GM23338 (cell line): ENCODE data around the gene HIVEP3. TPM values are rescaled to one million over a fixed set of nuclear protein-coding genes. Genes with fewer than 3 reads are reported as not detected.

Experiments used
- ATAC-seq: fragments of 200-7000 bp; cut with Tn5 transposase; 3 replicates; pipeline ENCODE4 v1.9.1; 2020
- DNase-seq: peaks from one replicate; pipeline ENCODE4 v3.0.0-alpha.2; 2015; ENCODE audit warnings: low spot score
- H2AFZ ChIP-seq: fragments of 200-600 bp; sonication (generic); 2 replicates; pipeline ENCODE4 v1.8.0; 2016; ENCODE audit warnings: antibody characterized with exemption, mild to moderate bottlenecking, moderate library complexity
- H3F3A ChIP-seq: fragments of 200-600 bp; sonication (generic); replicated peaks from 2 replicates; pipeline ENCODE4 v1.8.0; 2017; ENCODE audit warnings: antibody characterized with exemption, mixed run types, low read depth
- H3K27ac ChIP-seq: fragments of 200-600 bp; sonication (generic); 2 replicates; pipeline ENCODE4 v1.6.1; 2016; ENCODE audit warnings: low read depth
- H3K27me3 ChIP-seq: fragments of 200-600 bp; sonication (generic); 2 replicates; pipeline ENCODE4 v1.8.0; 2016; ENCODE audit warnings: mild to moderate bottlenecking, mixed run types, moderate library complexity; ENCODE audit not compliant: insufficient read depth
- H3K36me3 ChIP-seq: fragments of 200-600 bp; sonication (generic); 2 replicates; pipeline ENCODE4 v1.8.0; 2016; ENCODE audit warnings: mild to moderate bottlenecking; ENCODE audit not compliant: insufficient read depth
- H3K4me1 ChIP-seq: fragments of 200-600 bp; sonication (generic); 2 replicates; pipeline ENCODE4 v1.8.0; 2016; ENCODE audit warnings: mild to moderate bottlenecking, moderate library complexity; ENCODE audit not compliant: insufficient read depth
- H3K4me2 ChIP-seq: fragments of 200-600 bp; sonication (generic); 2 replicates; pipeline ENCODE4 v1.7.1; 2017; ENCODE audit warnings: mixed run types
- H3K4me3 ChIP-seq: fragments of 200-600 bp; sonication (generic); 2 replicates; pipeline ENCODE4 v1.6.1; 2016; ENCODE audit warnings: mixed run types
- H3K79me2 ChIP-seq: fragments of 200-600 bp; sonication (generic); replicated peaks from 2 replicates; pipeline ENCODE4 v1.8.0; 2017; ENCODE audit warnings: mild to moderate bottlenecking; ENCODE audit not compliant: insufficient read depth
- H3K9me2 ChIP-seq: fragments of 200-600 bp; sonication (generic); 2 replicates; pipeline ENCODE4 v1.8.0; 2017; ENCODE audit not compliant: insufficient read depth
- H4K20me1 ChIP-seq: fragments of 200-600 bp; sonication (generic); replicated peaks from 2 replicates; pipeline ENCODE4 v1.8.0; 2017; ENCODE audit warnings: mild to moderate bottlenecking; ENCODE audit not compliant: insufficient read depth
- H3K27ac Mint-ChIP-seq: 2 replicates; pipeline ENCODE4 v1.8.0; 2020; ENCODE audit warnings: inconsistent platforms, mild to moderate bottlenecking, moderate library complexity, mixed read lengths
- H3K27me3 Mint-ChIP-seq: 3 replicates; pipeline ENCODE4 v1.8.0; 2022; ENCODE audit warnings: low read depth, mild to moderate bottlenecking, moderate library complexity, mixed read lengths, inconsistent platforms; ENCODE audit not compliant: insufficient read depth, poor library complexity
- H3K36me3 Mint-ChIP-seq: 3 replicates; pipeline ENCODE4 v1.8.0; 2021; ENCODE audit warnings: low read depth, mild to moderate bottlenecking, inconsistent platforms, moderate library complexity, mixed read lengths
- H3K4me1 Mint-ChIP-seq: 3 replicates; pipeline ENCODE4 v1.8.0; 2020; ENCODE audit warnings: mild to moderate bottlenecking, inconsistent platforms, mixed read lengths
- H3K4me3 Mint-ChIP-seq: 3 replicates; pipeline ENCODE4 v1.8.0; 2021; ENCODE audit warnings: moderate library complexity, mild to moderate bottlenecking, inconsistent platforms, mixed read lengths
- H3K9me3 Mint-ChIP-seq: 3 replicates; pipeline ENCODE4 v1.8.0; 2020; ENCODE audit warnings: moderate library complexity, mild to moderate bottlenecking, inconsistent platforms, mixed read lengths
- CREB1 ChIP-seq: fragments of 250-450 bp; sonication (Bioruptor Pico); IDR thresholded peaks from 2 replicates; pipeline ENCODE4 v1.5.0; 2020; ENCODE audit warnings: low read depth, mild to moderate bottlenecking, moderate library complexity
- EZH2 ChIP-seq: fragments of 200-600 bp; sonication (generic); IDR thresholded peaks from one replicate; pipeline ENCODE4 v1.8.0; 2017; ENCODE audit warnings: antibody characterized with exemption, mild to moderate bottlenecking, low read depth; ENCODE audit not compliant: unreplicated experiment
- EZH2phosphoT487 ChIP-seq: fragments of 200-600 bp; sonication (generic); IDR thresholded peaks from one replicate; pipeline ENCODE4 v1.8.1; 2018; ENCODE audit warnings: antibody characterized with exemption; ENCODE audit not compliant: unreplicated experiment
- NANOG ChIP-seq: IDR thresholded peaks from 2 replicates; pipeline ENCODE4 v1.6.1; 2016; ENCODE audit warnings: antibody characterized with exemption, borderline replicate concordance
- POLR2AphosphoS5 ChIP-seq: IDR thresholded peaks from 2 replicates; pipeline ENCODE4 v1.6.1; 2016; ENCODE audit warnings: antibody characterized with exemption, low read depth
- STAT1 ChIP-seq: IDR thresholded peaks from one replicate; pipeline ENCODE4 v1.6.1; 2016; ENCODE audit warnings: antibody characterized with exemption; ENCODE audit not compliant: unreplicated experiment
- ZNF114 ChIP-seq: fragments of 250-450 bp; sonication (Bioruptor Pico); IDR thresholded peaks from 2 replicates; pipeline ENCODE4 v1.5.0; 2020; ENCODE audit warnings: mild to moderate bottlenecking, moderate library complexity
- ZNF331 ChIP-seq: fragments of 250-450 bp; sonication (Bioruptor Pico); IDR thresholded peaks from 2 replicates; pipeline ENCODE4 v1.5.0; 2020; ENCODE audit warnings: low read depth, mild to moderate bottlenecking, moderate library complexity
- polyA plus RNA-seq: library from polyadenylated mRNA; unstranded; fragments of >200 nt; fragmentation: Nextera tagmentation; extraction: Ambion mirVana; gene quantifications from 2 replicates; pipeline ENCODE4 v1.2.1, GENCODE V29; 2016
- total RNA-seq: library from RNA; depleted of rRNA; stranded (reverse); fragments of >200 nt; shearing (Covaris generic); gene quantifications from 2 replicates; pipeline ENCODE4 v1.2.3, GENCODE V29; 2014
- TF ChIP-seq, protein P1 (sequence below), 2 experiments: fragments of 200-600 bp in 1 of 2; sonication (generic) in 1 of 2; conservative IDR thresholded peaks; 2 replicates each; pipeline versions ENCODE4 v1.5.1 to v1.6.1; 2016 to 2017; ENCODE audit warnings: antibody characterized with exemption in 2 of 2, low read depth in 2 of 2, mild to moderate bottlenecking in 2 of 2, moderate library complexity in 1 of 2
- TF ChIP-seq, protein P2 (sequence below): fragments of 250-450 bp; sonication (Bioruptor Pico); IDR thresholded peaks from 2 replicates; pipeline ENCODE4 v1.5.0; 2020; ENCODE audit warnings: mild to moderate bottlenecking, moderate library complexity

Gene HIVEP3
- total and polyA plus RNA-seq, 2 experiments from 2014 or later = 0.14 to 0.24 TPM

DNA sequence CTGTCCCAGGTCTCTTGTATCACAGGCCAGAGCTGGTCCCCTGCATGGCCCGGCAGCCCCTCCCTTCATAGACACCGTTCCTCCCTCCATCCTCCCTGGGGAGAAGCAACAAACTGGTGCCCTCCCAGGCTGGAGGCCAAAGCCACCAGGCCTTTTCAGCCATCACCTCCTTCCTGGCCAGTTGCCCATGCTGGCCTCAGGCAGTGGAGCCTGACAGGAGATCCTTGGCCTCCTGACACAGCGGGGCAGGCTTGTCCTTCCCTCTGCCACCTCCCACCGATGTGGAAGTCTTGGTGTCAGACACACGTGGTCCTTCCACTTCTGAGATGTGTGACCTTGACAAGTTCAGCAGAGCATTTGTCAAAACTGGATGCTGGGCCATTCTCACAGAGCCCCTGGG is 206.0 kb downstream of the HIVEP3 start:
- Mint-ChIP-seq H3K27ac (no peak overlapping the region), H3K4me3 (no peak overlapping the region), H3K36me3 (no peaks in the 10 kb centered on the region; the same call in 2 of the 3 replicates), H3K4me1 (peaks cover 12% of the 10 kb centered on the region), H3K9me3 (no peaks in the 10 kb centered on the region), H3K27me3 (peaks cover 13% of the 10 kb centered on the region)
- Histone ChIP-seq H3F3A (no peaks in the 10 kb centered on the region), H3K9me2 (no peaks in the 10 kb centered on the region), H3K79me2 (no peaks in the 10 kb centered on the region), H2AFZ (no peak overlapping the region), H3K4me2 (no peak overlapping the region), H3K36me3 (no peaks in the 10 kb centered on the region), H3K27me3 (no peaks in the 10 kb centered on the region), H3K27ac (no peak overlapping the region), H3K4me1 (no peaks in the 10 kb centered on the region), H4K20me1 (no peaks in the 10 kb centered on the region), H3K4me3 (no peak overlapping the region)
- ATAC-seq (no peak), DNase-seq (no peak)
- no peak for TF ChIP-seq EZH2phosphoT487
- TF ChIP-seq NANOG = no peak
- TF ChIP-seq EZH2 = no peak
- no peak for TF ChIP-seq POLR2AphosphoS5
- no peak for TF ChIP-seq ZNF114 (CRISPR knock-in tag)
- TF ChIP-seq ZNF331 (CRISPR knock-in tag) = no peak
- no peak for TF ChIP-seq STAT1
- TF ChIP-seq, protein P1, sequence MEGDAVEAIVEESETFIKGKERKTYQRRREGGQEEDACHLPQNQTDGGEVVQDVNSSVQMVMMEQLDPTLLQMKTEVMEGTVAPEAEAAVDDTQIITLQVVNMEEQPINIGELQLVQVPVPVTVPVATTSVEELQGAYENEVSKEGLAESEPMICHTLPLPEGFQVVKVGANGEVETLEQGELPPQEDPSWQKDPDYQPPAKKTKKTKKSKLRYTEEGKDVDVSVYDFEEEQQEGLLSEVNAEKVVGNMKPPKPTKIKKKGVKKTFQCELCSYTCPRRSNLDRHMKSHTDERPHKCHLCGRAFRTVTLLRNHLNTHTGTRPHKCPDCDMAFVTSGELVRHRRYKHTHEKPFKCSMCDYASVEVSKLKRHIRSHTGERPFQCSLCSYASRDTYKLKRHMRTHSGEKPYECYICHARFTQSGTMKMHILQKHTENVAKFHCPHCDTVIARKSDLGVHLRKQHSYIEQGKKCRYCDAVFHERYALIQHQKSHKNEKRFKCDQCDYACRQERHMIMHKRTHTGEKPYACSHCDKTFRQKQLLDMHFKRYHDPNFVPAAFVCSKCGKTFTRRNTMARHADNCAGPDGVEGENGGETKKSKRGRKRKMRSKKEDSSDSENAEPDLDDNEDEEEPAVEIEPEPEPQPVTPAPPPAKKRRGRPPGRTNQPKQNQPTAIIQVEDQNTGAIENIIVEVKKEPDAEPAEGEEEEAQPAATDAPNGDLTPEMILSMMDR (conservative IDR thresholded peaks at IDR 0.05; ENCODE audit: low read depth in 2 of 2) = no peak
- TF ChIP-seq, protein P2, sequence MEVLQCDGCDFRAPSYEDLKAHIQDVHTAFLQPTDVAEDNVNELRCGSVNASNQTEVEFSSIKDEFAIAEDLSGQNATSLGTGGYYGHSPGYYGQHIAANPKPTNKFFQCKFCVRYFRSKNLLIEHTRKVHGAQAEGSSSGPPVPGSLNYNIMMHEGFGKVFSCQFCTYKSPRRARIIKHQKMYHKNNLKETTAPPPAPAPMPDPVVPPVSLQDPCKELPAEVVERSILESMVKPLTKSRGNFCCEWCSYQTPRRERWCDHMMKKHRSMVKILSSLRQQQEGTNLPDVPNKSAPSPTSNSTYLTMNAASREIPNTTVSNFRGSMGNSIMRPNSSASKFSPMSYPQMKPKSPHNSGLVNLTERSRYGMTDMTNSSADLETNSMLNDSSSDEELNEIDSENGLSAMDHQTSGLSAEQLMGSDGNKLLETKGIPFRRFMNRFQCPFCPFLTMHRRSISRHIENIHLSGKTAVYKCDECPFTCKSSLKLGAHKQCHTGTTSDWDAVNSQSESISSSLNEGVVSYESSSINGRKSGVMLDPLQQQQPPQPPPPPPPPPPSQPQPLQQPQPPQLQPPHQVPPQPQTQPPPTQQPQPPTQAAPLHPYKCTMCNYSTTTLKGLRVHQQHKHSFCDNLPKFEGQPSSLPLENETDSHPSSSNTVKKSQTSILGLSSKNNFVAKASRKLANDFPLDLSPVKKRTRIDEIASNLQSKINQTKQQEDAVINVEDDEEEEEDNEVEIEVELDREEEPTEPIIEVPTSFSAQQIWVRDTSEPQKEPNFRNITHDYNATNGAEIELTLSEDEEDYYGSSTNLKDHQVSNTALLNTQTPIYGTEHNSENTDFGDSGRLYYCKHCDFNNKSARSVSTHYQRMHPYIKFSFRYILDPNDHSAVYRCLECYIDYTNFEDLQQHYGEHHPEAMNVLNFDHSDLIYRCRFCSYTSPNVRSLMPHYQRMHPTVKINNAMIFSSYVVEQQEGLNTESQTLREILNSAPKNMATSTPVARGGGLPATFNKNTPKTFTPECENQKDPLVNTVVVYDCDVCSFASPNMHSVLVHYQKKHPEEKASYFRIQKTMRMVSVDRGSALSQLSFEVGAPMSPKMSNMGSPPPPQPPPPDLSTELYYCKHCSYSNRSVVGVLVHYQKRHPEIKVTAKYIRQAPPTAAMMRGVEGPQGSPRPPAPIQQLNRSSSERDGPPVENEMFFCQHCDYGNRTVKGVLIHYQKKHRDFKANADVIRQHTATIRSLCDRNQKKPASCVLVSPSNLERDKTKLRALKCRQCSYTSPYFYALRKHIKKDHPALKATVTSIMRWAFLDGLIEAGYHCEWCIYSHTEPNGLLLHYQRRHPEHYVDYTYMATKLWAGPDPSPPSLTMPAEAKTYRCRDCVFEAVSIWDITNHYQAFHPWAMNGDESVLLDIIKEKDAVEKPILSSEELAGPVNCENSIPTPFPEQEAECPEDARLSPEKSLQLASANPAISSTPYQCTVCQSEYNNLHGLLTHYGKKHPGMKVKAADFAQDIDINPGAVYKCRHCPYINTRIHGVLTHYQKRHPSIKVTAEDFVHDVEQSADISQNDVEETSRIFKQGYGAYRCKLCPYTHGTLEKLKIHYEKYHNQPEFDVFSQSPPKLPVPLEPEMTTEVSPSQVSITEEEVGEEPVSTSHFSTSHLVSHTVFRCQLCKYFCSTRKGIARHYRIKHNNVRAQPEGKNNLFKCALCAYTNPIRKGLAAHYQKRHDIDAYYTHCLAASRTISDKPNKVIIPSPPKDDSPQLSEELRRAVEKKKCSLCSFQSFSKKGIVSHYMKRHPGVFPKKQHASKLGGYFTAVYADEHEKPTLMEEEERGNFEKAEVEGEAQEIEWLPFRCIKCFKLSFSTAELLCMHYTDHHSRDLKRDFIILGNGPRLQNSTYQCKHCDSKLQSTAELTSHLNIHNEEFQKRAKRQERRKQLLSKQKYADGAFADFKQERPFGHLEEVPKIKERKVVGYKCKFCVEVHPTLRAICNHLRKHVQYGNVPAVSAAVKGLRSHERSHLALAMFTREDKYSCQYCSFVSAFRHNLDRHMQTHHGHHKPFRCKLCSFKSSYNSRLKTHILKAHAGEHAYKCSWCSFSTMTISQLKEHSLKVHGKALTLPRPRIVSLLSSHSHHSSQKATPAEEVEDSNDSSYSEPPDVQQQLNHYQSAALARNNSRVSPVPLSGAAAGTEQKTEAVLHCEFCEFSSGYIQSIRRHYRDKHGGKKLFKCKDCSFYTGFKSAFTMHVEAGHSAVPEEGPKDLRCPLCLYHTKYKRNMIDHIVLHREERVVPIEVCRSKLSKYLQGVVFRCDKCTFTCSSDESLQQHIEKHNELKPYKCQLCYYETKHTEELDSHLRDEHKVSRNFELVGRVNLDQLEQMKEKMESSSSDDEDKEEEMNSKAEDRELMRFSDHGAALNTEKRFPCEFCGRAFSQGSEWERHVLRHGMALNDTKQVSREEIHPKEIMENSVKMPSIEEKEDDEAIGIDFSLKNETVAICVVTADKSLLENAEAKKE = no peak
- TF ChIP-seq CREB1 = no peak
